AG10803 (cell line): ENCODE data around the gene BANK1.
"Not testable (repeated sequence)": the region's sequence is repeated elsewhere in the genome, so short reads cannot be mapped to it uniquely, and the experiment has no call there.

Experiments used
- DNase-seq: peaks from one replicate; pipeline ENCODE4 v3.0.0; 2010; ENCODE audit warnings: low read depth
- H3K4me3 ChIP-seq: 2 replicates; pipeline ENCODE4 v1.5.1; 2011; ENCODE audit warnings: mild to moderate bottlenecking, low read length, control low read depth
- CTCF ChIP-seq: conservative IDR thresholded peaks from 2 replicates; pipeline ENCODE4 v1.5.1; 2011; ENCODE audit warnings: mild to moderate bottlenecking, low read length, control low read depth, inconsistent platforms

The BANK1 gene

DNA sequence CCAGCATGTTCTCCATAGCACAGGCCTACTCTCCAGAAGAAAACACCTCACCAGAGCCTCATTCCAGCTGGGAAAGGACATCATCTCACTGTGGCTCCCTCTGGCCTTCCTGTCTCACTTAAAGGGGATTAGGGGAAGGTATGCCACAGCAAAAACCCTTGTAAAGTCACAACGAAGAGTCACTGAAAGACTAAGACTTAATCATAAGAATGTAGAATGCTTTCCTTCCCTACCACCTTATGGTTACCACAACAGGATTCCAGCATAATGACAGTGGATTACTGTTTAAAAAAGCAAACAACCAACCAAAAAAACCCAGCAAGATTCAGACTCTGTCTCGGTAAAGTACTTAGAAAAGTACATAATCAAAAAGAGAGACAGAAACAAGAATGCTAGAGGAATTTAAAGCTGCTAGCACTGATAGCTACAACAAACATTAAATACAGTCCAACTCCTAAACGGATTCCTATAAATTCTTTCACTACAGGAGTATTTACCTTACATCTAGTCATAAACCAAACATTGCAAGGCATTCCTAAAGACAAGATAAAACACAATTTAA lies 75.1 kb downstream of the BANK1 start:
- DNase-seq = peak; percentile 61
- TF ChIP-seq CTCF = no peak
- no peak overlapping the region for H3K4me3 ChIP-seq

DNA sequence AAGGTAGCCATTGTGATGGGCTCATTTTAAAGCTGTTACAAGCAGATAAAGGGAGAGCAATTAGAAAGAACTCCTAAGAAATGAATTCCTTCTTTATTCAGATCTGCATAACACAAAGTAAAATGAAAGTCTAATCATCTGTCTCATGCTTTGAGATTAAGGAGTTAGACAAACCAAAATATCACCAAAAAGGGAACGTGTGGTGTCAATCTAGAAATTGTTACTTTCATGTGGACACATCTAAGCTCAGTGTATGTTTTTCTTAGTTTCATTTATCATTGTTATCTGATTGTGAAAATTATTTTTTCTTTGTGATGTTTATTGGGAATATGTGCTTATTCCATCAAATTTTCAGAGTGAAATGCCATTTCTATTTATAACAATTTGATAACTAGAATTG lies 80.3 kb downstream of the BANK1 start:
- DNase-seq = no peak
- TF ChIP-seq CTCF = no peak
- no peak overlapping the region for H3K4me3 ChIP-seq

GRCh38 chr4:101871962-101872676 lies 81.6 kb downstream of the BANK1 start:
- no peak for TF ChIP-seq CTCF
- no peak overlapping the region for H3K4me3 ChIP-seq
- DNase-seq = no peak

DNA sequence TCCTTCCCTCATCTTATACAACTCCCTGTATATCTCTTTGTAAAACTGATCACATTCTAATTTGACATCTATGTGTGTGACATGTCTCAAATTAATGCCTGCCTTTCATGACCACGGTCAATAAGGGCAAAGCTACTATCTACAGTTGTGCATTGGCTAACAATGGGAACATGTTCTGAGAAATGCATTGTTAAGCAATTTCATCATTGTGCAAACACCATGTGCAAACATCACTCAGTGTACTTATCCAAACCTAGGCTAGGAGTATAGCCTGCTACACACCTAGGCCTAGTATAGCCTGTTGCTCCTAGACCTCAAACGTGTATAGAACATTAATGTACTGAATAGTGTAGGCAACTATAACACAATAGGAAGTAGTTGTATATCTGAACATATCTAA lies 95.0 kb downstream of the BANK1 start:
- TF ChIP-seq CTCF = no peak
- H3K4me3 ChIP-seq = no peak overlapping the region
- no peak for DNase-seq

DNA sequence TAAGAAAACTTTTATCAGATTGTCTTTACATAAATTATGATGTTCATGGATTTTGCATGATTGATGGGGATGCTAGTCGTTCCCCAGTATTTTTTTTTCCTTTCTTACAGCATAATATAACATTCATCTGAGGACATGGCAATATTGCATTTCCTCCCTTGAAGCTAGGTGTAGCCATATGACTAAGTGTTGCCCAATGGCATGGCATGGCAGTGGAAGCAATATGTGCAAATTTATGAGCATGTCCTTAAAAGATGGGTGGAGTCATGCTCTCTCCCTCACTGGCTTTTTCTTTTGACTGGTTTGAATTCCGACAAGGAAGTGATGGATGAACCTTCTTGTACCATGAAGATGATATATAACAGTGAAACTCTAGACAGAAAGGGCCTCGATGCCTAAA lies 96.3 kb downstream of the BANK1 start:
- H3K4me3 ChIP-seq = no peak overlapping the region
- TF ChIP-seq CTCF = no peak
- no peak for DNase-seq

DNA sequence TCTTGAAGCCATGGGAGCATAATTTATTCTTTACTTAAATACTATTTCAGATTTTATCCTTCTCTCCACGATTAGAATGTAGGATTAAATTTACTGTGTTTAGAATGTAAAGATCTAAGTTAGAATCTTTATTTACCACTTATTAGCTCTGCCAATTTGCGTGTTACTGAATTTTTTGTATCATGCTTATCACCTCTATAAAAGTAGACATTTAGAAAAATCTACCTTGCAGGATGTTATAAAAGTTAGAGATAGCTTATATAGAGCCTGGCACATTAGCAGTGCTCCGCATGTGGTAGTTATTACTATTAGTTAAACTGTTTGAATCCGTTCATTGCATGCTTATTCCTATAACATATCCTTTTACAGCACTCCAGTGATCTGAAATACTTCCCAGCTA lies 97.9 kb downstream of the BANK1 start:
- no peak for TF ChIP-seq CTCF
- no peak for DNase-seq
- H3K4me3 ChIP-seq = no peak overlapping the region

DNA sequence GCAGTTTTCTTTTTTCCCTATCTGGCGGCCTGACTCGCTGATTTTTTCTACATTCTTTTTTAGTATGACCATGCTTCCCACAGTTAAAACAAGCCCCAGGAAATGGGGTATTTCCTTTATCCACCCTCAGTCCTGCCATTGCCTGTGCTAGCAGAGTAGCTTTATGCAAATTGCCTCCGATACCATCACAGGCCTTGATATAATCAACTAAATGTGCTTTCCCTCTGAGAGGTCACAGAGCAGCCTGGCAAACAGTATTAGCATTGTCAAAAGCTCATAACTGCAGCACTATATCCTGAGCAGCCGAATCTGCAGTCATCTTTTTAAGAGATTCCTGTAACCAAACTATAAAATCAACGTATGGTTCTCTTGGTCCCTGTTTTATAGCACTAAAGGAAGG lies 115.0 kb downstream of the BANK1 start:
- not testable (repeated sequence) for H3K4me3 ChIP-seq, DNase-seq
